ENCODE results near the gene DNAJC4. TPM values are rescaled to one million over a fixed set of nuclear protein-coding genes. Genes with fewer than 3 reads are reported as not detected.

DNAJC4 gene
- polyA plus RNA-seq, 1 donor (not counting 4 experiments of a cell fraction or from before 2014, with no cell fraction given), result 12.2 TPM

- no peak for FAIRE-seq
Observed at GRCh38 chr11:64185175-64185692, 45.1 kb upstream of the DNAJC4 start.

GRCh38 chr11:64185693-64186491, 44.5 kb upstream of the DNAJC4 start, which contains the start of gene STIP1:
STIP1 (plus strand) TSS chr11:64186171; CDS start chr11:64186262, 91 bp downstream.
- H3K4me2 ChIP-seq (ENCODE audit: control insufficient read depth, extremely low read depth, insufficient read depth, low read depth, low read length), result peak within 1 kb of the TSS; percentile 99
- H4K20me1 ChIP-seq (ENCODE audit: control insufficient read depth, extremely low read depth, insufficient read depth, low read length), result peaks cover 7% of the 10 kb centered on the region
- no peaks in the 10 kb centered on the region for H3K27me3 ChIP-seq (ENCODE audit: control insufficient read depth, extremely low read depth, insufficient read depth, low read length)
- FAIRE-seq (peak; percentile 63), DNase-seq (ENCODE audit: low read depth, low spot score) (peak; percentile 99)
- peak within 1 kb of the TSS; percentile 74 for H2AFZ ChIP-seq (ENCODE audit: control insufficient read depth, low read length)
- H3K9me1 ChIP-seq (ENCODE audit: control insufficient read depth, extremely low read depth, insufficient read depth, low read length), result no peaks in the 10 kb centered on the region
- H3K4me1 ChIP-seq (ENCODE audit: control insufficient read depth, extremely low read depth, insufficient read depth, low read length), result peaks cover 19% of the 10 kb centered on the region
- dilution Hi-C loops (cut with MboI; ENCODE audit: extremely low pct_ligation_motif_present, low sequenced_read_pairs), result no loop called here
- TF ChIP-seq EZH2 (IDR thresholded peaks at IDR 0.05; ENCODE audit: low read length) (no peak), CTCF (optimal IDR thresholded peaks at IDR 0.05 in 1 of 3, IDR thresholded peaks at IDR 0.05 in 1 of 3, conservative IDR thresholded peaks at IDR 0.05 in 1 of 3; ENCODE audit: extremely low read depth in 1 of 3, insufficient read depth in 2 of 3, low read length in 3 of 3) (peak; percentile 26 to 57 (median 34))
- H3K27ac ChIP-seq (ENCODE audit: control insufficient read depth, insufficient read depth, low read length), result peak within 1 kb of the TSS; percentile 69
- peak within 1 kb of the TSS; percentile 76 to 89 (median 88) for H3K4me3 ChIP-seq (ENCODE audit: control insufficient read depth in 2 of 3, extremely low read depth in 1 of 3, insufficient read depth in 2 of 3, low read depth in 1 of 3, low read length in 3 of 3)
- H3K9ac ChIP-seq (ENCODE audit: control insufficient read depth, extremely low read depth, insufficient read depth, low read length), result peak within 1 kb of the TSS; percentile 78
- peaks cover 0 to 12% of the 10 kb centered on the region in 2 experiments for H3K36me3 ChIP-seq (ENCODE audit: control insufficient read depth in 2 of 2, extremely low read depth in 1 of 2, insufficient read depth in 2 of 2, low read length in 2 of 2)
- no peaks in the 10 kb centered on the region for H3K9me3 ChIP-seq (ENCODE audit: control insufficient read depth, low read depth, low read length)
- H3K79me2 ChIP-seq (ENCODE audit: control insufficient read depth, insufficient read depth, low read length), result peaks cover 28% of the 10 kb centered on the region

More at GRCh38 chr11:64185175-64185692, 45.1 kb upstream of the DNAJC4 start:
- TF ChIP-seq EZH2 (IDR thresholded peaks at IDR 0.05; ENCODE audit: low read length) (no peak), CTCF (optimal IDR thresholded peaks at IDR 0.05 in 1 of 3, IDR thresholded peaks at IDR 0.05 in 1 of 3, conservative IDR thresholded peaks at IDR 0.05 in 1 of 3; ENCODE audit: extremely low read depth in 1 of 3, insufficient read depth in 2 of 3, low read length in 3 of 3) (peak; percentile 16 to 42 (median 31))
- peak overlapping the region; percentile 74 for H2AFZ ChIP-seq (ENCODE audit: control insufficient read depth, low read length)
- H4K20me1 ChIP-seq (ENCODE audit: control insufficient read depth, extremely low read depth, insufficient read depth, low read length), result peaks cover 4% of the 10 kb centered on the region
- H3K36me3 ChIP-seq (ENCODE audit: control insufficient read depth in 2 of 2, extremely low read depth in 1 of 2, insufficient read depth in 2 of 2, low read length in 2 of 2), result peaks cover 0 to 12% of the 10 kb centered on the region in 2 experiments
- dilution Hi-C loops (cut with MboI; ENCODE audit: extremely low pct_ligation_motif_present, low sequenced_read_pairs), result no loop called here
- H3K9me3 ChIP-seq (ENCODE audit: control insufficient read depth, low read depth, low read length), result no peaks in the 10 kb centered on the region
- no peaks in the 10 kb centered on the region for H3K27me3 ChIP-seq (ENCODE audit: control insufficient read depth, extremely low read depth, insufficient read depth, low read length)
- no peak for DNase-seq (ENCODE audit: low read depth, low spot score)
- no peaks in the 10 kb centered on the region for H3K9me1 ChIP-seq (ENCODE audit: control insufficient read depth, extremely low read depth, insufficient read depth, low read length)
- peak overlapping the region; percentile 69 for H3K27ac ChIP-seq (ENCODE audit: control insufficient read depth, insufficient read depth, low read length)
- peaks cover 19% of the 10 kb centered on the region for H3K4me1 ChIP-seq (ENCODE audit: control insufficient read depth, extremely low read depth, insufficient read depth, low read length)
- peaks cover 21% of the 10 kb centered on the region for H3K79me2 ChIP-seq (ENCODE audit: control insufficient read depth, insufficient read depth, low read length)
- peak overlapping the region; percentile 99 for H3K4me2 ChIP-seq (ENCODE audit: control insufficient read depth, extremely low read depth, insufficient read depth, low read depth, low read length)
- H3K4me3 ChIP-seq (ENCODE audit: control insufficient read depth in 2 of 3, extremely low read depth in 1 of 3, insufficient read depth in 2 of 3, low read depth in 1 of 3, low read length in 3 of 3), result peak overlapping the region; percentile 76 to 89 (median 88)
- H3K9ac ChIP-seq (ENCODE audit: control insufficient read depth, extremely low read depth, insufficient read depth, low read length), result peak overlapping the region; percentile 78
